ENCODE measurements around the gene GPR42. TPM values are rescaled to one million over a fixed set of nuclear protein-coding genes. Genes with fewer than 3 reads are reported as not detected.

The GPR42 gene
- total and polyA plus RNA-seq, 7 donors, result not detected

- Histone ChIP-seq H3K27ac (no peak within 1 kb of the TSS), H3K9me3 (no peaks in the 10 kb centered on the region), H3K4me1 (no peaks in the 10 kb centered on the region), H3K4me3 (no peak within 1 kb of the TSS), H3K36me3 (ENCODE audit: insufficient read depth in 1 of 2, low read depth in 1 of 2) (no peaks in the 10 kb centered on the region), H3K27me3 (ENCODE audit: insufficient read depth in 3 of 3, low read length in 2 of 3) (peaks cover 0 to 43% (median 2%) of the 10 kb centered on the region in 3 donors)
- no peak for ATAC-seq
- TF ChIP-seq, protein P1, sequence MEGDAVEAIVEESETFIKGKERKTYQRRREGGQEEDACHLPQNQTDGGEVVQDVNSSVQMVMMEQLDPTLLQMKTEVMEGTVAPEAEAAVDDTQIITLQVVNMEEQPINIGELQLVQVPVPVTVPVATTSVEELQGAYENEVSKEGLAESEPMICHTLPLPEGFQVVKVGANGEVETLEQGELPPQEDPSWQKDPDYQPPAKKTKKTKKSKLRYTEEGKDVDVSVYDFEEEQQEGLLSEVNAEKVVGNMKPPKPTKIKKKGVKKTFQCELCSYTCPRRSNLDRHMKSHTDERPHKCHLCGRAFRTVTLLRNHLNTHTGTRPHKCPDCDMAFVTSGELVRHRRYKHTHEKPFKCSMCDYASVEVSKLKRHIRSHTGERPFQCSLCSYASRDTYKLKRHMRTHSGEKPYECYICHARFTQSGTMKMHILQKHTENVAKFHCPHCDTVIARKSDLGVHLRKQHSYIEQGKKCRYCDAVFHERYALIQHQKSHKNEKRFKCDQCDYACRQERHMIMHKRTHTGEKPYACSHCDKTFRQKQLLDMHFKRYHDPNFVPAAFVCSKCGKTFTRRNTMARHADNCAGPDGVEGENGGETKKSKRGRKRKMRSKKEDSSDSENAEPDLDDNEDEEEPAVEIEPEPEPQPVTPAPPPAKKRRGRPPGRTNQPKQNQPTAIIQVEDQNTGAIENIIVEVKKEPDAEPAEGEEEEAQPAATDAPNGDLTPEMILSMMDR (IDR thresholded peaks at IDR 0.05), result no peak
- DNase-seq, result no peak
- intact Hi-C loops (cut with DNase I), result no loop called here
- 71 to 80% (median 76%) methylated on average over 12 of the region's 12 CpGs for WGBS, 3 donors
Observed at GRCh38 chr19:35328851-35329285, 42.0 kb upstream of the GPR42 start, which contains the start of gene CD22. Gene CD22, plus strand, starts transcription at chr19:35329187. Its CDS starts 2,854 bp downstream, at chr19:35332041.

- TF ChIP-seq, protein P1 (IDR thresholded peaks at IDR 0.05), result no peak
- WGBS, 3 donors, result 63 to 78% (median 67%) methylated on average over 4 of the region's 4 CpGs
- ATAC-seq (no peak), DNase-seq (no peak)
- H3K9me3 ChIP-seq, result no peaks in the 10 kb centered on the region
- intact Hi-C loops (cut with DNase I), result no loop called here
- no peaks in the 10 kb centered on the region for H3K36me3 ChIP-seq (ENCODE audit: insufficient read depth in 1 of 2, low read depth in 1 of 2)
- H3K4me3 ChIP-seq, result no peak overlapping the region
- no peaks in the 10 kb centered on the region for H3K4me1 ChIP-seq
- peaks cover 0 to 43% (median 2%) of the 10 kb centered on the region in 3 donors for H3K27me3 ChIP-seq (ENCODE audit: insufficient read depth in 3 of 3, low read length in 2 of 3)
- H3K27ac ChIP-seq, result no peak overlapping the region
Observed at GRCh38 chr19:35329323-35329722, 41.5 kb upstream of the GPR42 start.

DNA sequence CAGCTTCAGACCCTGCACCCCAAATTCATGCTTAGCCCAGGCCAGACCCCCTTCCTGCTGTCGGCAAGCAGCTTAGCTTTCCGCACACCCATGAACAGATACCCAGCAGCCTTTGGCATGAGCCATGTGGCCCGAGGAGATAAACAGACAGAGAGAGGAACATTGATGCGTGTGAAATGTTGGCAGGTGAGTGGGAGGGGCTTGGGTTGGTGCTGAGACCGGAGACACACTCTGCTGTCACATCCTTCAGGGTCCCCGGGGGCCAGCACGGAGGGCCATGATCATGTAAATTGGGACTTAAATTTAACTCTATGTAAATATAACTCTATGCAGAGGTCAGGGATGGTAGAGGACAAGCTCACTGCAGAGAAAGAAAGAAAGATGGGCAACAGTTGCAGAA, 40.4 kb upstream of the GPR42 start:
- TF ChIP-seq, protein P1 (IDR thresholded peaks at IDR 0.05), result no peak
- DNase-seq, result no peak

GRCh38 chr19:35331551-35332214, 39.2 kb upstream of the GPR42 start:
- no peaks in the 10 kb centered on the region for H3K36me3 ChIP-seq (ENCODE audit: insufficient read depth in 1 of 2, low read depth in 1 of 2)
- H3K4me3 ChIP-seq, result no peak overlapping the region
- H3K4me1 ChIP-seq, result no peaks in the 10 kb centered on the region
- intact Hi-C loops (cut with DNase I), result no loop called here
- H3K27ac ChIP-seq, result no peak overlapping the region
- no peaks in the 10 kb centered on the region for H3K9me3 ChIP-seq
- 72 to 73% (median 73%) methylated on average over 14 of the region's 14 CpGs for WGBS, 3 donors
- H3K27me3 ChIP-seq (ENCODE audit: insufficient read depth in 3 of 3, low read length in 2 of 3), result peaks cover 0 to 43% (median 5%) of the 10 kb centered on the region in 3 donors
- TF ChIP-seq, protein P1 (IDR thresholded peaks at IDR 0.05), result no peak
- ATAC-seq, result no peak
- DNase-seq, result no peak

More for the DNA sequence above, 40.4 kb upstream of the GPR42 start:
- 41 to 49% (median 45%) methylated on average over 7 of the region's 7 CpGs for WGBS, 3 donors
- intact Hi-C loops (cut with DNase I), result no loop called here
- ATAC-seq, result no peak
- H3K4me1 ChIP-seq, result no peaks in the 10 kb centered on the region
- no peaks in the 10 kb centered on the region for H3K36me3 ChIP-seq (ENCODE audit: insufficient read depth in 1 of 2, low read depth in 1 of 2)
- H3K27me3 ChIP-seq (ENCODE audit: insufficient read depth in 3 of 3, low read length in 2 of 3), result peaks cover 0 to 43% (median 2%) of the 10 kb centered on the region in 3 donors
- H3K4me3 ChIP-seq, result no peak overlapping the region
- H3K27ac ChIP-seq, result no peak overlapping the region
- H3K9me3 ChIP-seq, result no peaks in the 10 kb centered on the region
